Astrocyte (in vitro differentiated cells and primary cell): ENCODE measurements around the gene GTF2IRD1.

ENCODE experiments used
- EZH2 ChIP-seq: IDR thresholded peaks from 2 replicates; pipeline ENCODE4 v1.6.1; 2012; ENCODE audit warnings: mild to moderate bottlenecking, low read length, inconsistent platforms; ENCODE audit not compliant: insufficient read depth
- TF ChIP-seq, protein P1 (sequence below): IDR thresholded peaks from 2 replicates; pipeline ENCODE4 v1.5.1; 2011; ENCODE audit warnings: low read depth, mild to moderate bottlenecking, inconsistent platforms, low read length, moderate library complexity; ENCODE audit not compliant: insufficient read depth

DNA sequence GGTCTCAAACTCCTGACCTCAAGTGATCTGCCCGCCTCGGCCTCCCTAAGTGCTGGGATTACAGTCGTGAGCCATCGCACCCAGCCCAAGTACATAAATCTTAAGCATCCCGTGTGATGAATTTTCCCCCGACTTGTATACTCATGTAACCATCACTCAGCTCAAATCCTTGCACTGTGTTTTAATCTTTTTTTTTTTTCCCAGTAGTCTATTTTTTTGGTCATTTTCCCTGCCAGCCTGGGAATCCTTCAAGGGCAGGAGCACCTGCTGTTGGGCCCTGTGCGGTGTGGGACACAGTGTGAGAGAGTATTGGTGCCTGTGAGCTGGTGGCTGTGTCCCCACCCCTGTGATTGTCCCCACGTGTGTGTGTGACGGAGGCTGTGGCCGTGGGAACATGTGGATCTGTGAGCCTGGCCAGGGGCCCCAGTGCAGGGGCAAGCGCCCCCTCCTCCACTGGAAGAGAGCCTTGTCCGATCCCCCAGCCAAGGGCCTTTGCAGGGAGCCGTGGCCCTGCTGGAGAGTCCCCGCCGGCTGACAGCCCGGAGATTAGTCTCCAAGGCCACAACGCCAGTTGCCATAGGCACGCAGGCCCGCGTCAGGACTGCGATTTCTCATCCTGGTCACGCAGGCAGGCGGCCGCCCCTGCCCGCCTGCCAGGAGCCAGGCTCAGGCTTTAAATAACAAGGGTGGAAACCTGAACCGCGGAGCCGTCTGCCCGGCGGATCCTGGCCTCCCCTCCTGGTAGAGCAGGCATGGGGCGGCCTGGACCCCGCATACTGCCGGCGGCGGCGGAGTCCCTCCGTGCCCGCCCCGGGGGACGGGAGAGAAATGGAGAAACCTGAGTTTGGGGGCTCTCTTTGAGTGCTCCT is 26.5 kb downstream of the GTF2IRD1 start:
- TF ChIP-seq, protein P1, sequence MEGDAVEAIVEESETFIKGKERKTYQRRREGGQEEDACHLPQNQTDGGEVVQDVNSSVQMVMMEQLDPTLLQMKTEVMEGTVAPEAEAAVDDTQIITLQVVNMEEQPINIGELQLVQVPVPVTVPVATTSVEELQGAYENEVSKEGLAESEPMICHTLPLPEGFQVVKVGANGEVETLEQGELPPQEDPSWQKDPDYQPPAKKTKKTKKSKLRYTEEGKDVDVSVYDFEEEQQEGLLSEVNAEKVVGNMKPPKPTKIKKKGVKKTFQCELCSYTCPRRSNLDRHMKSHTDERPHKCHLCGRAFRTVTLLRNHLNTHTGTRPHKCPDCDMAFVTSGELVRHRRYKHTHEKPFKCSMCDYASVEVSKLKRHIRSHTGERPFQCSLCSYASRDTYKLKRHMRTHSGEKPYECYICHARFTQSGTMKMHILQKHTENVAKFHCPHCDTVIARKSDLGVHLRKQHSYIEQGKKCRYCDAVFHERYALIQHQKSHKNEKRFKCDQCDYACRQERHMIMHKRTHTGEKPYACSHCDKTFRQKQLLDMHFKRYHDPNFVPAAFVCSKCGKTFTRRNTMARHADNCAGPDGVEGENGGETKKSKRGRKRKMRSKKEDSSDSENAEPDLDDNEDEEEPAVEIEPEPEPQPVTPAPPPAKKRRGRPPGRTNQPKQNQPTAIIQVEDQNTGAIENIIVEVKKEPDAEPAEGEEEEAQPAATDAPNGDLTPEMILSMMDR = no peak
- no peak for TF ChIP-seq EZH2
